ENCODE results near the gene DUSP9.
"Not testable (repeated sequence)": the region's sequence is repeated elsewhere in the genome, so short reads cannot be mapped to it uniquely, and the experiment has no call there.

Gene DUSP9

DNA sequence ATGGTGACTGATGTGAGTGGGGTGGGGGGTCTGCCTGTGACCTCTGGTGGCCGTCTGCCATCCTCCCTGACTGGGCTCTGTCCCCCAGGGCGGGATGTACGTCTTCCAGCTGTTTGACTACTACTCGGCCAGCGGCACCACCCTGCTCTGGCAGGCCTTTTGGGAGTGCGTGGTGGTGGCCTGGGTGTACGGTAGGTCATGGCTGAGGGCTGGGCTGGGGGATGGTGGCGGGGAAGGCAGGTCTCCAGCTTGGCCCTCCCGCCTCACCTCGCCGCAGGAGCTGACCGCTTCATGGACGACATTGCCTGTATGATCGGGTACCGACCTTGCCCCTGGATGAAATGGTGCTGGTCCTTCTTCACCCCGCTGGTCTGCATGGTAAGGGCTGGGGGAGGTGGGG, 47.3 kb downstream of the DUSP9 start:
- not testable (repeated sequence) for DNase-seq

DNA sequence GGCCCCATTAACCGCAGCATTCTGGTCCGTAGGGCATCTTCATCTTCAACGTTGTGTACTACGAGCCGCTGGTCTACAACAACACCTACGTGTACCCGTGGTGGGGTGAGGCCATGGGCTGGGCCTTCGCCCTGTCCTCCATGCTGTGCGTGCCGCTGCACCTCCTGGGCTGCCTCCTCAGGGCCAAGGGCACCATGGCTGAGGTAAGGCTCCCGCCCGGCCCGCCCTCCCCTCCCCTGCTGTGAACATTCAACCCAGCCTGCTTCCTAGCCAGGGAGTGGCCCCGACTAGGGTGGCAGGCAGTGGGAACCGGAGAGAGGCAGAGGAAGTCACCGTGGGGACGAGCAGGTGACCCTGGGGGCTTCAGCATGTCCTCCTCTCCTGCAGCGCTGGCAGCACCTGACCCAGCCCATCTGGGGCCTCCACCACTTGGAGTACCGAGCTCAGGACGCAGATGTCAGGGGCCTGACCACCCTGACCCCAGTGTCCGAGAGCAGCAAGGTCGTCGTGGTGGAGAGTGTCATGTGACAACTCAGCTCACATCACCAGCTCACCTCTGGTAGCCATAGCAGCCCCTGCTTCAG, 47.8 kb downstream of the DUSP9 start:
- no peak for DNase-seq

DNA sequence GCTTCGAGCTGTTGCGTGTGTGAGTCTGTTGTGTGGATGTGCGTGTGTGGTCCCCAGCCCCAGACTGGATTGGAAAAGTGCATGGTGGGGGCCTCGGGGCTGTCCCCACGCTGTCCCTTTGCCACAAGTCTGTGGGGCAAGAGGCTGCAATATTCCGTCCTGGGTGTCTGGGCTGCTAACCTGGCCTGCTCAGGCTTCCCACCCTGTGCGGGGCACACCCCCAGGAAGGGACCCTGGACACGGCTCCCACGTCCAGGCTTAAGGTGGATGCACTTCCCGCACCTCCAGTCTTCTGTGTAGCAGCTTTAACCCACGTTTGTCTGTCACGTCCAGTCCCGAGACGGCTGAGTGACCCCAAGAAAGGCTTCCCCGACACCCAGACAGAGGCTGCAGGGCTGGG, 49.1 kb downstream of the DUSP9 start:
- DNase-seq, result no peak

DNA sequence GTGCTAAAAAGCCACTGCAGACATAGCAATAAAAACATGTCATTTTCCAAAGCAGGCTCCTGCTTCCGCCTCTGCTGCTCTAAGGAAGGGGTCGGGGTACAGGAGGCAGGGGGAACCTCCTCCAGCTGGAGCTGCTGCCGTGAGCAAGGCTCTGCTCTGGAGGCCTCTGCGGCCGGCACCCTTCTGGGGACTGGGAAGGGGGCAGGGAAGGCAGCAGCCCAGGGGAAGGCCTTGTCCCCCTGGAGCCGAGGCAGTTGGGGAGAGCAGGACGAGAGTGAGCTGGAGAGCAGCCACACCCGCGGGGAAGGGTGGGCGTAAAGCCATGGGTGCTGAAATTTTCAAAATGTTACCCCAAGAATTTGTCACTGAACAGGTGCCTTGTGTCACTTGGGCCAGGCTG, 49.5 kb downstream of the DUSP9 start:
- DNase-seq, result not testable (repeated sequence)

DNA sequence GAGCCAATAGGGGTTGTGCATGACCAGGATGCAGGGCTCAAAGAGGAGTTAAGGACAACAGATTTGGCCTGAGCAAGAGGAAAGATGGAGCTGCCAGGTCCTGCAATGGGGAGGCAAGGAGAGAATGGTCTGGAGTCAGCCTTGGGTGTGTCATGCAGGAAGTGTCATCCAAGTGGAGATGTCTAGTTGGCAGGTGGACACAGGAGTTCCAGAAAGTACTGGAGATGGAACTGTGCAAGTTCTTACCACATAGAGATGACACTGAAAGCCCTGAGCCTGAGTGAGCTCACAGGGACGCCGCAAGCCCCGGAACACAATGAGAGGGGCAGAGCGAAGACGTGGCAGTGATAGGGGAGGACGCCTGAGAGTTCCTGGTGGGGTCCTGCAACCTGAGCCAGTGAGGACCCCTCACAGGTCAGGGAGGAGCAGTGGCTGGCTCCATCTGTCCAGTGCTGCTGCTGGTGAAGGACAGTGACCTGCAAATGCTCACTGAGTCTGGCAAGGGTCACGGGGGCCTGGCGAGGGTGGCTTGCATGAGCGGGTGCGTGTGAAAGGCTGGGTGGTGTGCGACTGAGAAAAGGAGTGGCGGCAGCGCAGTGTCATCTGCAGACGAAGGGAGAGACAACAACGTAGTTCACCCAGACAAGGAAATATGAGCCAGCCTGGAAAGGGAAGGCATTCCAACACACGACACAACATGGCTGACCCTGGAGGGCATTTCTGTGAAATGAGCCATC, 50.2 kb downstream of the DUSP9 start:
- not testable (repeated sequence) for DNase-seq

DNA sequence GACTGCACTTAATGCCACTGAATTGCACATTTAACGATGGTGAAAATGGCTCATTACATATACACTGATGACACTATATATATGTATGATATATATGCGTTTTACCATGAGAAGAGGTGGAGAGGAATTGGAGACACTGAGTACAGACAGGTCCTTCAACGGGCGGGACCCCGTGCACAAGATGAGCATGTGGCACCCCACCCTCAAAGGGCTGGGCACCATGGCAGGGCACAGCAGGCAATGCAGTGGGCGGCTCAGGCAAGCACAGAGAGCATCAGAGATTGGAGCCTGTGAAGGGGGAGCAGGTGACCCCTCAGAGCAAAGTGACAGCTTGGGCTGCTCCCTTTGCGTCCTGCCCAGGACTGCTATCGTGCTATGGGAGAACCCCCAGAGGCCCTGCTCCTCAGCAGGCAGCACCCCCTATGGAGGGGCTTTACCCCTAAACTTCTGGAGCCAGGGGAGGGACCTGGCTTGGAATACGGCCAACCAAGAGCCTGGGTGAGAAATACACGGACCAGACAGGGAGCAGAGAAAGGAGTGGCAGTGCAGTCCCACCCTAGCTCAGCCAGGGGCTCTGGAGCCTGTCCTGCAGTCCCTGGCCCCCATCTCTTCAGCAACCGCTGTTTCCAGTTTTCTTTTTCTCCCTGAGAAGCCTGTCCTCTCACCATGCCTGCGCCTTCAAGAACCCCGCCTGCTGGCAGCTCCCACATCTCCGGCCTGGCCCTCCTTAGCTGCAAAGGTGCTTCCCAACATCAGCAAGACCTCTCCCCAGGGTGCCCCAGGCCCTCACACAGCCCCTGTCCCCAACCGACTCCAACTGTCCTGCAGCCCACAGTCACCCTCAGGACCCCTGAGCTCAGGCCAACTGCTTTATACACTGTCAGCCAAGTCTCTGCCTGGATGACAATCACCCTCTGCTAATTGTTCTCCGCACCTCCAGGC, 51.2 kb downstream of the DUSP9 start:
- DNase-seq, result no peak

DNA sequence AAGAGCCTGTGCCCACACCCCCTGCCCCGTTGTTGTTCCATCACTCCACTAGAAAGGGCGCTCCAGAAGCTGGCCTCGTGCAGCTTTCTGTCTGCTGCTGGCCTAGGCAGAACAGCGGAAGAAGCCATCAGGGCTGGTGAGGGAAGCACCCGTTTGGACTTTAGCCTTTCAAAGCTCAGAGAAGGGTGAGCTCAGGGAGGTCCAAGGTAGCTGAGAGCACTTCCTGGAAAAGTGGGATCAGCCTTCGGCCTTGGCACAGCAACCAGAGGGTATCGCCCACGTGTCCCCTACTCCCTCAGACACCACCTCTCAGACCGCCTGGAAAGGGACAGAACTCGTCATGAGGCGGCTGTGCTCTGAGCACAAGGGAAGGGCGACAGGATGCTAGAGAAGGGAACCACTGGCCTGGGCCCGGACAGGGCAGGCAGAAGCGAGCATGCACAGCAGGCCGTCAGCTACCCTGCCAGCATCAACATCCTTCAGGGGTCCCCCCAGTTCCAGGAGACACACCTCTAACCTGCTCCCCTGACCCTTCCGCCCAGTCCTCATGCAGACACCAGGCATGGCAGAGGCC, 52.3 kb downstream of the DUSP9 start:
- not testable (repeated sequence) for DNase-seq

DNA sequence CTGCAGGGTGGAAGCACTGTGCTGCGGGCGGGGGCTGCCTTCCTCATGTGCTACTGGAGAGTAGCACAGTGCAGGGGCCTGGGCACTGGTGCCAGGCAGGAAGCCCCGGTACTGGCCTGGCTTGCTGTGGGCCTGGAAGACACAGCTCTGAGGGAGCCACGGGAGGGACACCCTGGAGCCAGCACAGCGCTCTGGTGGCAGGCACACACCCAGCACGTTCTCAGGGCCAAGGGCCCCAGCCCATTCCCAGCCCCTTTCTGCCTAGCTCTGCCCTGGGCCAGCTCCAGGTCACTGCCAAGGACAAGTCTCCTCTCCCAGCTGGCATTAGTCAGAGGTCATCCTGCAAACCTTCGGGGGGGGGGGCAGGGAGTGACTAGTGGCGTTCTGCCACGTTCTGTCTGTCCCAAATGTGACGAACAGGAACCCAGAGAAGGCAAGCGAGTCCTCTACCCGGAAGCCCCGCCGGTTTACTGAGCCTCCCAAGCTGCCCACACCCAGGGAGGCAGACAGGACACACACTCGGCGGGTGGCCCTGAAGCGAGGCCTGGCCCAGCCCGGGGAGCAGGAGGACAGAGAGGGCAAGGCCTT, 52.9 kb downstream of the DUSP9 start:
- DNase-seq, result not testable (repeated sequence)

DNA sequence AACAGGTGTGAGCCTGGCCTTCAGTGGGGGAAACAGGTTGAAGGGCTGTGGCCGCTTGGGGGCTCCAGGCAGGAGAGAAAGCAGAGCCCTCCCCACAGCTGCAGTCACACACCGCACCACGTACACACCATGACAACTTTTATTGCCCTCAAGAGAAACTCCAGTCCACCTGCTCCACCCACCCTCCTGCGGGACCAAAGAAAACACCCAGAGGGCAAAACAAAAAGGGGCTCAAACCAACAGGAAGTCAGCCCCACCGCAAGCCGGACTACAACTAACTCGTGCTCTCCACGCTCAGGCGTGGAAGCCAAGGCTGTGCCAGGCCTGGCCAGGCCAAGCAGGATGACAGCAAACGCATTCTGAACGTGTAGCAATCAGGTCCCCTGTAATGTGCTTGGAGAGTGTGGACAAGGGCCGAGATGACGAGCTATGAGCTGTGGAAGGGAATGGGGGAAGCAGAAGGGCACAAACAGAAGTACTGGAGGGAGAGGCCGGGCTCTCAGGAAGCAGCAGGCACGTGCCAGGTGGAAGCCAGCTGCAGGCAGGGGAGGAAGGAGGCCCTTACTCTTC, 53.5 kb downstream of the DUSP9 start:
- no peak for DNase-seq
